Endothelial cell of umbilical vein (primary cell): Measurements from ENCODE around the gene TENT5C. TPM values are rescaled to one million over a fixed set of nuclear protein-coding genes. Genes with fewer than 3 reads are reported as not detected.

ENCODE experiments used
- BruUV-seq: library from RNA; stranded (reverse); fragments of 400-500 nt; replicated peaks from 2 replicates; lab custom pipeline; 2021; lab: Mats Ljungman, UMichigan
- CTCF ChIA-PET: fragments of 300-600, 350-600 bp; sonication (Branson Sonifier 250); formaldehyde crosslinking; loops from one replicate; lab custom pipeline; 2021; ENCODE audit warnings: antibody characterized with exemption, inconsistent platforms; lab: Charles Lee
- POLR2A ChIA-PET: fragments of 300-600, 350-600 bp; sonication (Branson Sonifier 250); formaldehyde crosslinking; loops from one replicate; lab custom pipeline; 2021; ENCODE audit warnings: antibody characterized with exemption, inconsistent platforms; lab: Charles Lee
- DNase-seq: peaks from one replicate; pipeline ENCODE4 v3.0.0-alpha.2; 2011; ENCODE audit warnings: low read depth, low spot score
- FAIRE-seq: peaks from 2 replicates; lab custom pipeline; 2011; peaks lifted over from hg19 to GRCh38; lab: Jason Lieb, UNC
- H2AFZ ChIP-seq: 2 replicates; pipeline ENCODE4 v1.6.0; 2012; ENCODE audit warnings: low read depth, low read length, control low read depth, inconsistent platforms
- H3K27ac ChIP-seq: 2 replicates; pipeline ENCODE4 v1.5.1; 2011; ENCODE audit warnings: low read depth, mild to moderate bottlenecking, control low read depth, low read length, moderate library complexity; ENCODE audit not compliant: insufficient read depth
- H3K27me3 ChIP-seq, 2 experiments: 2 replicates each; pipeline versions ENCODE4 v1.6.0 to v1.6.1; 2011; ENCODE audit warnings: low read length in 2 of 2, mixed read lengths in 1 of 2; ENCODE audit not compliant: control insufficient read depth in 2 of 2, insufficient read depth in 2 of 2
- H3K36me3 ChIP-seq, 2 experiments: 2 replicates in 1 of 2; 3 replicates in 1 of 2; pipeline ENCODE4 v1.5.1; 2011; ENCODE audit warnings: low read length in 2 of 2, mild to moderate bottlenecking in 1 of 2, moderate library complexity in 1 of 2; ENCODE audit not compliant: control insufficient read depth in 2 of 2, insufficient read depth in 2 of 2; ENCODE audit errors: extremely low read depth in 1 of 2
- H3K4me1 ChIP-seq: 3 replicates; pipeline ENCODE4 v1.5.1; 2011; ENCODE audit warnings: mild to moderate bottlenecking, low read length; ENCODE audit not compliant: control insufficient read depth, insufficient read depth; ENCODE audit errors: extremely low read depth
- H3K4me2 ChIP-seq: 2 replicates; pipeline ENCODE4 v1.6.1; 2011; ENCODE audit warnings: low read length, control low read depth, mixed read lengths; ENCODE audit not compliant: insufficient read depth
- H3K4me3 ChIP-seq, 3 experiments: fragments of 200-600 bp in 1 of 3; sonication (generic), shearing (Covaris generic) in 1 of 3; replicated peaks in 1 of 3; 2 replicates each; pipeline ENCODE4 v1.5.1; 2011 to 2016; ENCODE audit warnings: control low read depth in 3 of 3, low read length in 3 of 3, mild to moderate bottlenecking in 2 of 3, inconsistent platforms in 1 of 3, low read depth in 1 of 3, moderate library complexity in 1 of 3; ENCODE audit not compliant: insufficient read depth in 1 of 3
- H3K79me2 ChIP-seq: 2 replicates; pipeline ENCODE4 v1.6.0; 2012; ENCODE audit warnings: low read length, inconsistent platforms; ENCODE audit not compliant: control insufficient read depth, insufficient read depth
- H3K9ac ChIP-seq: replicated peaks from 2 replicates; pipeline ENCODE3; 2011; ENCODE audit warnings: low read length, control low read depth; ENCODE audit not compliant: insufficient read depth; ENCODE audit errors: extremely low read depth
- H3K9me1 ChIP-seq: replicated peaks from 3 replicates; pipeline ENCODE4 v1.6.0; 2011; ENCODE audit warnings: mild to moderate bottlenecking, low read length; ENCODE audit not compliant: control insufficient read depth, insufficient read depth; ENCODE audit errors: extremely low read depth
- H3K9me3 ChIP-seq: replicated peaks from 2 replicates; pipeline ENCODE4 v1.5.1; 2012; ENCODE audit warnings: low read length, inconsistent platforms; ENCODE audit not compliant: control insufficient read depth, insufficient read depth
- H4K20me1 ChIP-seq: replicated peaks from 2 replicates; pipeline ENCODE3; 2011; ENCODE audit warnings: mild to moderate bottlenecking, low read length; ENCODE audit not compliant: control insufficient read depth, insufficient read depth; ENCODE audit errors: extremely low read depth
- CTCF ChIP-seq, 2 donors: IDR thresholded peaks; 1 replicate in 1 of 2; 2 replicates in 1 of 2; pipeline ENCODE4 v1.5.1; 2011; ENCODE audit warnings: low read length in 2 of 2, mild to moderate bottlenecking in 2 of 2, moderate library complexity in 2 of 2, control low read depth in 1 of 2, inconsistent platforms in 1 of 2, low read depth in 1 of 2; ENCODE audit not compliant: insufficient read depth in 1 of 2; ENCODE audit errors: extremely low read depth in 1 of 2
- EZH2 ChIP-seq: IDR thresholded peaks from 2 replicates; pipeline ENCODE4 v1.6.1; 2012; ENCODE audit warnings: borderline replicate concordance, low read depth, mild to moderate bottlenecking, moderate library complexity, low read length, inconsistent platforms; ENCODE audit not compliant: severe bottlenecking
- FOS ChIP-seq: IDR thresholded peaks from 2 replicates; pipeline ENCODE4 v1.6.1; 2011; ENCODE audit warnings: mild to moderate bottlenecking, low read length, moderate library complexity, borderline replicate concordance; ENCODE audit not compliant: insufficient read depth
- GATA2 ChIP-seq: IDR thresholded peaks from 2 replicates; pipeline ENCODE4 v1.7.0; 2011; ENCODE audit warnings: low read depth, mild to moderate bottlenecking, moderate library complexity, mixed read lengths, low read length; ENCODE audit not compliant: insufficient read length, insufficient read depth
- JUN ChIP-seq: IDR thresholded peaks from 2 replicates; pipeline ENCODE4 v1.6.1; 2011; ENCODE audit warnings: borderline replicate concordance, low read depth; ENCODE audit not compliant: insufficient read length, insufficient read depth
- MAX ChIP-seq: IDR thresholded peaks from 2 replicates; pipeline ENCODE4 v1.6.1; 2011; ENCODE audit not compliant: insufficient read depth, insufficient read length
- MYC ChIP-seq: IDR thresholded peaks from one replicate; pipeline ENCODE4 v1.6.1; 2011; ENCODE audit warnings: mild to moderate bottlenecking, low read depth, low read length
- POLR2A ChIP-seq: IDR thresholded peaks from 2 replicates; pipeline ENCODE4 v1.6.1; 2012; ENCODE audit warnings: low read depth, mild to moderate bottlenecking, control low read depth, low read length
- POLR2AphosphoS5 ChIP-seq: IDR thresholded peaks from 2 replicates; pipeline ENCODE4 v1.6.1; 2012; ENCODE audit warnings: low read depth, mild to moderate bottlenecking, control low read depth, low read length, moderate library complexity; ENCODE audit not compliant: insufficient read depth
- dilution Hi-C: fragments of 300-500 bp; cut with MboI; formaldehyde crosslinking; loops from one replicate; pipeline ENCODE4 v1.15.0; 2019; ENCODE audit warnings: low sequenced_read_pairs; ENCODE audit not compliant: extremely low pct_ligation_motif_present
- intact Hi-C: fragments of 100-400 bp; cut with micrococcal nuclease; formaldehyde crosslinking; loops from one replicate; pipeline ENCODE4 v1.10.0; 2022
- polyA plus RNA-seq, 4 experiments: library from polyadenylated mRNA; depleted of rRNA in 3 of 4; stranded (reverse) in 3 of 4; unstranded in 1 of 4; fragments of >200 nt; gene quantifications; 2 replicates each; pipeline versions ENCODE4 v1.2.1 to v1.2.3, GENCODE V29; 2011 to 2012; ENCODE audit warnings: missing spikeins in 1 of 4
- total RNA-seq: library from RNA; stranded (reverse); gene quantifications from 2 replicates; pipeline ENCODE4 v1.2.3, GENCODE V29; 2021

The TENT5C gene
- total and polyA plus RNA-seq, 2 donors (not counting 3 experiments of a cell fraction or from before 2014, with no cell fraction given) = 0.06 to 0.22 TPM

GRCh38 chr1:117566556-117566955 lies 39.3 kb upstream of the TENT5C start:
- dilution Hi-C loops = no loop called here

GRCh38 chr1:117567435-117567834 lies 38.4 kb upstream of the TENT5C start:
- TF ChIP-seq GATA2 = no peak
- TF ChIP-seq MAX = no peak
- no peak for TF ChIP-seq POLR2AphosphoS5
- TF ChIP-seq JUN = no peak
- TF ChIP-seq POLR2A = no peak
- no peak for TF ChIP-seq CTCF (IDR thresholded peaks at IDR 0.05; ENCODE audit: extremely low read depth in 1 of 2, insufficient read depth in 1 of 2, low read depth in 1 of 2, low read length in 2 of 2)
- no peak for TF ChIP-seq EZH2
- TF ChIP-seq FOS = no peak
- no peak for TF ChIP-seq MYC
- no peaks in the 10 kb centered on the region for H3K9me3 ChIP-seq
- H3K4me2 ChIP-seq = no peak overlapping the region
- ChIA-PET CTCF (no interaction called here), POLR2A (no interaction called here)
- H2AFZ ChIP-seq = no peak overlapping the region
- H3K9me1 ChIP-seq = no peaks in the 10 kb centered on the region
- no peak overlapping the region for H3K27ac ChIP-seq
- intact Hi-C loops (no loop called here), dilution Hi-C loops (no loop called here)
- H3K4me3 ChIP-seq = no peak overlapping the region
- FAIRE-seq (no peak), DNase-seq (no peak)
- no peaks in the 10 kb centered on the region for H3K36me3 ChIP-seq
- H3K27me3 ChIP-seq = peaks cover 3 to 4% of the 10 kb centered on the region in 2 experiments
- H3K9ac ChIP-seq = no peak overlapping the region
- no peaks in the 10 kb centered on the region for H3K4me1 ChIP-seq
- BruUV-seq = no TSS peak
- H3K79me2 ChIP-seq = no peaks in the 10 kb centered on the region
- no peaks in the 10 kb centered on the region for H4K20me1 ChIP-seq

More at GRCh38 chr1:117566556-117566955, 39.3 kb upstream of the TENT5C start:
- TF ChIP-seq FOS (no peak), CTCF (IDR thresholded peaks at IDR 0.05; ENCODE audit: extremely low read depth in 1 of 2, insufficient read depth in 1 of 2, low read depth in 1 of 2, low read length in 2 of 2) (no peak), JUN (no peak), MYC (no peak)
- DNase-seq = no peak
- H3K27ac ChIP-seq = no peak overlapping the region
- BruUV-seq = no TSS peak
- H3K9me1 ChIP-seq = no peaks in the 10 kb centered on the region
- no peaks in the 10 kb centered on the region for H4K20me1 ChIP-seq
- FAIRE-seq = no peak
- no peaks in the 10 kb centered on the region for H3K79me2 ChIP-seq
- no peaks in the 10 kb centered on the region for H3K36me3 ChIP-seq
- ChIA-PET CTCF (no interaction called here), POLR2A (no interaction called here)
- intact Hi-C loops = no loop called here
- H3K9me3 ChIP-seq = no peaks in the 10 kb centered on the region
- H3K4me3 ChIP-seq = no peak overlapping the region
- peaks cover 3 to 4% of the 10 kb centered on the region in 2 experiments for H3K27me3 ChIP-seq
- no peak overlapping the region for H2AFZ ChIP-seq
- no peak overlapping the region for H3K4me2 ChIP-seq
- no peak overlapping the region for H3K9ac ChIP-seq
- H3K4me1 ChIP-seq = no peaks in the 10 kb centered on the region
